ENCODE data around the gene SSUH2. TPM values are rescaled to one million over a fixed set of nuclear protein-coding genes. Genes with fewer than 3 reads are reported as not detected.

SSUH2 gene
- total RNA-seq, 1 donor from 2014 or later: 1.4 TPM

GRCh38 chr3:8627949-8628348 is 16.6 kb downstream of the SSUH2 start:
- H3K27me3 Mint-ChIP-seq: peaks cover 3% of the 10 kb centered on the region
- DNase-seq (ENCODE audit: extremely low spot score, unreplicated experiment): no peak
- peaks cover 21% of the 10 kb centered on the region for H3K4me1 Mint-ChIP-seq (ENCODE audit: unreplicated experiment)
- H3K36me3 Mint-ChIP-seq: no peaks in the 10 kb centered on the region
- H3K4me3 Mint-ChIP-seq: no peak overlapping the region
- TF ChIP-seq, protein P1, sequence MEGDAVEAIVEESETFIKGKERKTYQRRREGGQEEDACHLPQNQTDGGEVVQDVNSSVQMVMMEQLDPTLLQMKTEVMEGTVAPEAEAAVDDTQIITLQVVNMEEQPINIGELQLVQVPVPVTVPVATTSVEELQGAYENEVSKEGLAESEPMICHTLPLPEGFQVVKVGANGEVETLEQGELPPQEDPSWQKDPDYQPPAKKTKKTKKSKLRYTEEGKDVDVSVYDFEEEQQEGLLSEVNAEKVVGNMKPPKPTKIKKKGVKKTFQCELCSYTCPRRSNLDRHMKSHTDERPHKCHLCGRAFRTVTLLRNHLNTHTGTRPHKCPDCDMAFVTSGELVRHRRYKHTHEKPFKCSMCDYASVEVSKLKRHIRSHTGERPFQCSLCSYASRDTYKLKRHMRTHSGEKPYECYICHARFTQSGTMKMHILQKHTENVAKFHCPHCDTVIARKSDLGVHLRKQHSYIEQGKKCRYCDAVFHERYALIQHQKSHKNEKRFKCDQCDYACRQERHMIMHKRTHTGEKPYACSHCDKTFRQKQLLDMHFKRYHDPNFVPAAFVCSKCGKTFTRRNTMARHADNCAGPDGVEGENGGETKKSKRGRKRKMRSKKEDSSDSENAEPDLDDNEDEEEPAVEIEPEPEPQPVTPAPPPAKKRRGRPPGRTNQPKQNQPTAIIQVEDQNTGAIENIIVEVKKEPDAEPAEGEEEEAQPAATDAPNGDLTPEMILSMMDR (conservative IDR thresholded peaks at IDR 0.05): no peak
- no peaks in the 10 kb centered on the region for H3K9me3 Mint-ChIP-seq
- no peak overlapping the region for H3K27ac Mint-ChIP-seq

- H3K27ac Mint-ChIP-seq: peak overlapping the region; percentile 34
- H3K36me3 Mint-ChIP-seq: no peaks in the 10 kb centered on the region
- TF ChIP-seq, protein P1 (conservative IDR thresholded peaks at IDR 0.05): no peak
- peaks cover 3% of the 10 kb centered on the region for H3K27me3 Mint-ChIP-seq
- no peak overlapping the region for H3K4me3 Mint-ChIP-seq
- H3K9me3 Mint-ChIP-seq: no peaks in the 10 kb centered on the region
- DNase-seq (ENCODE audit: extremely low spot score, unreplicated experiment): no peak
- H3K4me1 Mint-ChIP-seq (ENCODE audit: unreplicated experiment): peaks cover 22% of the 10 kb centered on the region
Observed at GRCh38 chr3:8627201-8627940, 17.2 kb downstream of the SSUH2 start.

- H3K4me1 Mint-ChIP-seq (ENCODE audit: unreplicated experiment): peaks cover 11% of the 10 kb centered on the region
- no peaks in the 10 kb centered on the region for H3K36me3 Mint-ChIP-seq
- no peak overlapping the region for H3K4me3 Mint-ChIP-seq
- no peak overlapping the region for H3K27ac Mint-ChIP-seq
- H3K27me3 Mint-ChIP-seq: peaks cover 3% of the 10 kb centered on the region
- no peak for DNase-seq (ENCODE audit: extremely low spot score, unreplicated experiment)
- TF ChIP-seq, protein P1 (conservative IDR thresholded peaks at IDR 0.05): no peak
- H3K9me3 Mint-ChIP-seq: no peaks in the 10 kb centered on the region
Observed at GRCh38 chr3:8625991-8626390, 18.6 kb downstream of the SSUH2 start.

GRCh38 chr3:8624612-8625011 is 20.0 kb downstream of the SSUH2 start:
- H3K36me3 Mint-ChIP-seq: no peaks in the 10 kb centered on the region
- TF ChIP-seq, protein P1 (conservative IDR thresholded peaks at IDR 0.05): no peak
- H3K4me1 Mint-ChIP-seq (ENCODE audit: unreplicated experiment): peaks cover 11% of the 10 kb centered on the region
- no peak overlapping the region for H3K4me3 Mint-ChIP-seq
- H3K9me3 Mint-ChIP-seq: peaks cover 2% of the 10 kb centered on the region
- H3K27ac Mint-ChIP-seq: no peak overlapping the region
- no peak for DNase-seq (ENCODE audit: extremely low spot score, unreplicated experiment)
- peaks cover 3% of the 10 kb centered on the region for H3K27me3 Mint-ChIP-seq

GRCh38 chr3:8623741-8624140 is 20.9 kb downstream of the SSUH2 start:
- TF ChIP-seq, protein P1 (conservative IDR thresholded peaks at IDR 0.05): no peak
- no peak for DNase-seq (ENCODE audit: extremely low spot score, unreplicated experiment)
- H3K4me1 Mint-ChIP-seq (ENCODE audit: unreplicated experiment): peaks cover 11% of the 10 kb centered on the region
- peak overlapping the region; percentile 55 for H3K27ac Mint-ChIP-seq
- no peak overlapping the region for H3K4me3 Mint-ChIP-seq
- peaks cover 8% of the 10 kb centered on the region for H3K9me3 Mint-ChIP-seq
- H3K27me3 Mint-ChIP-seq: peaks cover 3% of the 10 kb centered on the region
- no peaks in the 10 kb centered on the region for H3K36me3 Mint-ChIP-seq
